IMR-90 (cell line): ENCODE measurements around the gene CD79A. TPM values are rescaled to one million over a fixed set of nuclear protein-coding genes. Genes with fewer than 3 reads are reported as not detected.

ENCODE experiments used
- ATAC-seq: fragments of 200-7000 bp; cut with Tn5 transposase; 2 replicates; pipeline ENCODE4 v1.9.1; 2020; ENCODE audit warnings: low read depth, mild to moderate bottlenecking, moderate library complexity
- BruUV-seq: library from RNA; stranded (reverse); fragments of 400-500 nt; replicated peaks from 2 replicates; lab custom pipeline; 2021; lab: Mats Ljungman, UMichigan
- CTCF ChIA-PET: fragments of 300-600 bp; formaldehyde crosslinking; extraction: SDS; loops from one replicate; lab custom pipeline; 2021; ENCODE audit warnings: antibody characterized with exemption; lab: Yijun Ruan, JAX
- POLR2A ChIA-PET: fragments of 300-600 bp; sonication (Branson Sonifier 250); formaldehyde crosslinking; loops from one replicate; lab custom pipeline; 2022; ENCODE audit warnings: antibody characterized with exemption; ENCODE audit not compliant: unreplicated experiment; lab: Charles Lee
- DNase-seq: peaks from one replicate; pipeline ENCODE4 v3.0.0; 2013
- H2AFZ ChIP-seq: replicated peaks from 2 replicates; pipeline ENCODE3; 2013; ENCODE audit warnings: low read length, mild to moderate bottlenecking; ENCODE audit not compliant: poor library complexity
- H2AK5ac ChIP-seq: 2 replicates; pipeline ENCODE4 v1.6.1; 2013; ENCODE audit warnings: low read depth, low read length, inconsistent platforms
- H2AK9ac ChIP-seq: replicated peaks from 2 replicates; pipeline ENCODE3; 2013; ENCODE audit warnings: mild to moderate bottlenecking, low read depth, low read length, moderate library complexity; ENCODE audit not compliant: poor library complexity
- H2BK120ac ChIP-seq: 2 replicates; pipeline ENCODE4 v1.6.1; 2013; ENCODE audit warnings: low read depth, low read length, inconsistent platforms
- H2BK15ac ChIP-seq: 3 replicates; pipeline ENCODE4 v1.6.1; 2013; ENCODE audit warnings: low read depth, low read length, inconsistent platforms
- H2BK20ac ChIP-seq: 2 replicates; pipeline ENCODE4 v1.6.1; 2013; ENCODE audit warnings: low read depth, mild to moderate bottlenecking, inconsistent platforms, low read length, moderate library complexity
- H2BK5ac ChIP-seq: 2 replicates; pipeline ENCODE4 v1.6.1; 2013; ENCODE audit warnings: mild to moderate bottlenecking, low read depth, low read length, inconsistent platforms; ENCODE audit not compliant: poor library complexity, severe bottlenecking
- H3K14ac ChIP-seq: replicated peaks from 2 replicates; pipeline ENCODE4 v1.6.1; 2013; ENCODE audit warnings: low read depth, low read length, inconsistent platforms
- H3K18ac ChIP-seq: 2 replicates; pipeline ENCODE4 v1.6.1; 2013; ENCODE audit warnings: low read depth, low read length, control low read depth
- H3K23ac ChIP-seq: 2 replicates; pipeline ENCODE4 v1.6.1; 2013; ENCODE audit warnings: low read depth, low read length, inconsistent platforms
- H3K27ac ChIP-seq: 2 replicates; pipeline ENCODE4 v1.5.1; 2013; ENCODE audit warnings: mild to moderate bottlenecking, control low read depth, low read length; ENCODE audit not compliant: insufficient read depth
- H3K27me3 ChIP-seq: 2 replicates; pipeline ENCODE4 v1.6.1; 2013; ENCODE audit warnings: low read length; ENCODE audit not compliant: control insufficient read depth, insufficient read depth
- H3K36me3 ChIP-seq: 2 replicates; pipeline ENCODE4 v1.6.1; 2013; ENCODE audit warnings: low read length, mixed read lengths; ENCODE audit not compliant: control insufficient read depth, insufficient read depth
- H3K4ac ChIP-seq: 2 replicates; pipeline ENCODE4 v1.6.1; 2013; ENCODE audit warnings: low read depth, low read length, inconsistent platforms
- H3K4me1 ChIP-seq: 2 replicates; pipeline ENCODE4 v1.6.1; 2013; ENCODE audit warnings: low read length, mixed read lengths; ENCODE audit not compliant: control insufficient read depth, insufficient read depth
- H3K4me2 ChIP-seq: 2 replicates; pipeline ENCODE4 v1.6.1; 2013; ENCODE audit warnings: low read depth, mild to moderate bottlenecking, control low read depth, low read length, moderate library complexity
- H3K4me3 ChIP-seq: 2 replicates; pipeline ENCODE4 v1.5.1; 2013; ENCODE audit warnings: low read depth, mild to moderate bottlenecking, control low read depth, low read length, moderate library complexity; ENCODE audit not compliant: insufficient read depth
- H3K56ac ChIP-seq: 2 replicates; pipeline ENCODE4 v1.6.1; 2013; ENCODE audit warnings: low read length, inconsistent platforms; ENCODE audit not compliant: insufficient read depth; ENCODE audit errors: extremely low read depth
- H3K79me1 ChIP-seq, 2 experiments: 2 replicates each; pipeline ENCODE4 v1.6.1; 2013; ENCODE audit warnings: low read length in 2 of 2, inconsistent platforms in 1 of 2, low read depth in 1 of 2
- H3K9ac ChIP-seq: 2 replicates; pipeline ENCODE4 v1.6.1; 2013; ENCODE audit warnings: low read depth, low read length, control low read depth
- H3K9me1 ChIP-seq: 2 replicates; pipeline ENCODE4 v1.6.1; 2013; ENCODE audit warnings: low read length, inconsistent platforms; ENCODE audit not compliant: insufficient read depth
- H3K9me3 ChIP-seq: 2 replicates; pipeline ENCODE4 v1.6.1; 2013; ENCODE audit warnings: low read length; ENCODE audit not compliant: control insufficient read depth, insufficient read depth
- H4K20me1 ChIP-seq: 2 replicates; pipeline ENCODE4 v1.6.1; 2013; ENCODE audit warnings: low read length, inconsistent platforms; ENCODE audit not compliant: insufficient read depth
- H4K5ac ChIP-seq: 2 replicates; pipeline ENCODE4 v1.6.1; 2013; ENCODE audit warnings: mild to moderate bottlenecking, low read depth, low read length, control low read depth
- H4K8ac ChIP-seq, 2 experiments: 2 replicates each; pipeline ENCODE4 v1.6.1; 2013; ENCODE audit warnings: low read depth in 2 of 2, low read length in 2 of 2, control low read depth in 1 of 2, inconsistent platforms in 1 of 2
- H4K91ac ChIP-seq: 2 replicates; pipeline ENCODE4 v1.6.1; 2013; ENCODE audit warnings: low read depth, low read length, inconsistent platforms; ENCODE audit not compliant: insufficient read depth
- BHLHE40 ChIP-seq: fragments of 150-350 bp; IDR thresholded peaks from 2 replicates; pipeline ENCODE4 v1.6.1; 2016; ENCODE audit warnings: mild to moderate bottlenecking, low read depth, low read length
- CEBPB ChIP-seq: IDR thresholded peaks from 2 replicates; pipeline ENCODE4 v1.6.1; 2012; ENCODE audit warnings: low read depth, low read length, improper control_type of control experiment
- CHD1 ChIP-seq: IDR thresholded peaks from 2 replicates; pipeline ENCODE4 v1.6.1; 2012; ENCODE audit warnings: low read depth, low read length, improper control_type of control experiment
- FOS ChIP-seq: fragments of 150-350 bp; IDR thresholded peaks from 2 replicates; pipeline ENCODE4 v1.6.1; 2016; ENCODE audit warnings: low read depth, low read length
- MAZ ChIP-seq: IDR thresholded peaks from 2 replicates; pipeline ENCODE4 v1.6.1; 2012; ENCODE audit warnings: low read depth, mild to moderate bottlenecking, low read length, improper control_type of control experiment, moderate library complexity, borderline replicate concordance
- MXI1 ChIP-seq: IDR thresholded peaks from 2 replicates; pipeline ENCODE4 v1.6.1; 2012; ENCODE audit warnings: low read depth, mild to moderate bottlenecking, low read length, moderate library complexity, borderline replicate concordance
- NFE2L2 ChIP-seq: fragments of 150-350 bp; IDR thresholded peaks from 2 replicates; pipeline ENCODE4 v1.6.1; 2016; ENCODE audit warnings: low read depth, mild to moderate bottlenecking, low read length
- POLR2A ChIP-seq: IDR thresholded peaks from 2 replicates; pipeline ENCODE4 v1.6.1; 2012; ENCODE audit warnings: mild to moderate bottlenecking, low read depth, low read length
- RAD21 ChIP-seq: IDR thresholded peaks from 2 replicates; pipeline ENCODE4 v1.6.1; 2012; ENCODE audit warnings: low read length, improper control_type of control experiment
- RCOR1 ChIP-seq: IDR thresholded peaks from 2 replicates; pipeline ENCODE4 v1.6.1; 2012; ENCODE audit warnings: mild to moderate bottlenecking, low read length, improper control_type of control experiment; ENCODE audit not compliant: insufficient replicate concordance
- RFX5 ChIP-seq: IDR thresholded peaks from 2 replicates; pipeline ENCODE4 v1.8.0; 2012; ENCODE audit warnings: low read depth, mild to moderate bottlenecking, low read length, moderate library complexity
- SMC3 ChIP-seq: fragments of 150-350 bp; IDR thresholded peaks from 2 replicates; pipeline ENCODE4 v1.6.1; 2016; ENCODE audit warnings: low read depth, mild to moderate bottlenecking, antibody characterized with exemption, low read length, moderate library complexity
- WGBS, 2 experiments: methylation state at CpG; one replicate each; pipeline versions ENCODE4 v1.1.5 to v1.1.7; 2013; ENCODE audit warnings: missing lambda C conversion rate in 2 of 2; ENCODE audit not compliant: insufficient read length in 1 of 2; ENCODE audit errors: extremely low coverage in 2 of 2; 5-methylcytosine and 5-hydroxymethylcytosine counted together
- dilution Hi-C: fragments of 300-500 bp; cut with HindIII; formaldehyde crosslinking; loops from one replicate; pipeline ENCODE4 v1.14.3; 2018; ENCODE audit warnings: low sequenced_read_pairs; ENCODE audit not compliant: unreplicated experiment
- in situ Hi-C: fragments of 300-500 bp; cut with MboI; formaldehyde crosslinking; loops from 3 replicates; pipeline ENCODE4 v1.14.3; 2019; ENCODE audit warnings: low sequenced_read_pairs, inconsistent platforms, mixed read lengths
- intact Hi-C: fragments of 100-400 bp; cut with micrococcal nuclease; formaldehyde crosslinking; loops from 2 replicates; pipeline ENCODE4 v1.10.0; 2022
- polyA plus RNA-seq, 3 experiments: library from polyadenylated mRNA; depleted of rRNA; stranded (reverse); fragments of >200 nt; gene quantifications; 2 replicates each; pipeline ENCODE4 v1.2.3, GENCODE V29; 2012; ENCODE audit warnings: low replicate concordance in 1 of 3
- total RNA-seq: library from RNA; depleted of rRNA; stranded (reverse); fragments of >200 nt; gene quantifications from 2 replicates; pipeline ENCODE4 v1.2.3, GENCODE V29; 2012
- TF ChIP-seq, protein P1 (sequence below): conservative IDR thresholded peaks from 2 replicates; pipeline ENCODE4 v1.5.1; 2012; ENCODE audit warnings: mild to moderate bottlenecking, low read depth, low read length, improper control_type of control experiment
- TF ChIP-seq, protein P2 (sequence below): fragments of 150-350 bp; IDR thresholded peaks from 2 replicates; pipeline ENCODE4 v1.6.1; 2017; ENCODE audit warnings: mild to moderate bottlenecking, antibody characterized with exemption, low read length, low read depth
- TF ChIP-seq, protein P3 (sequence below): fragments of 150-350 bp; IDR thresholded peaks from 2 replicates; pipeline ENCODE4 v1.6.1; 2016; ENCODE audit warnings: low read depth, mild to moderate bottlenecking, low read length, moderate library complexity, borderline replicate concordance

Gene CD79A
- total and polyA plus RNA-seq, 2 of the 4 experiments (the other 2 are of a cell fraction), result 0.19 TPM; not detected in 1

DNA sequence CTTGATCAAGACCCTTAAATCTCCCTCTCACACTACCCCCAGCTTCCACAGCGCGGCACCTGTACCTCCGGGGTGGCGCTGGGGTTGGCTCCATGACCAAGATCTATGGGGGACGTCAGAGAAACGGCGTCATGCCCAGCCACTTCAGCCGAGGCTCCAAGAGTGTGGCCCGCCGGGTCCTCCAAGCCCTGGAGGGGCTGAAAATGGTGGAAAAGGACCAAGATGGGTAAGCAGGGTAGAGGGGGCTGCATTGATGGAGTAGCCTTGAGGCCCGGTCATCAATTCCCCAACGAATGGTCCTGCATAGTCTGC, 8.1 kb upstream of the CD79A start:
- Histone ChIP-seq H3K27me3 (no peaks in the 10 kb centered on the region), H4K5ac (no peak overlapping the region), H3K23ac (no peak overlapping the region), H3K36me3 (peaks cover 68% of the 10 kb centered on the region), H2AK9ac (no peak overlapping the region), H2AK5ac (no peak overlapping the region), H2BK15ac (no peak overlapping the region), H4K8ac (no peak overlapping the region), H3K56ac (no peak overlapping the region), H3K9me1 (peaks cover 10% of the 10 kb centered on the region; the same call in 1 of the 2 replicates), H4K20me1 (peaks cover 95% of the 10 kb centered on the region), H2BK120ac (no peak overlapping the region), H3K79me1 (peaks cover 21 to 53% of the 10 kb centered on the region in 2 experiments), H2AFZ (no peak overlapping the region), H2BK5ac (no peak overlapping the region), H3K27ac (no peak overlapping the region), H3K9me3 (no peaks in the 10 kb centered on the region), H3K4me1 (peaks cover 3% of the 10 kb centered on the region; the same call in 1 of the 2 replicates), H3K4ac (no peak overlapping the region), H3K18ac (no peak overlapping the region), H3K4me2 (no peak overlapping the region), H2BK20ac (no peak overlapping the region), H3K4me3 (no peak overlapping the region), H4K91ac (no peak overlapping the region), H3K9ac (no peak overlapping the region), H3K14ac (no peak overlapping the region)
- TF ChIP-seq CHD1 (no peak), RCOR1 (no peak), CEBPB (no peak), NFE2L2 (no peak), BHLHE40 (no peak), MXI1 (no peak), FOS (no peak), MAZ (no peak), SMC3 (no peak), RAD21 (no peak), POLR2A (no peak), RFX5 (no peak)
- TF ChIP-seq, protein P1, sequence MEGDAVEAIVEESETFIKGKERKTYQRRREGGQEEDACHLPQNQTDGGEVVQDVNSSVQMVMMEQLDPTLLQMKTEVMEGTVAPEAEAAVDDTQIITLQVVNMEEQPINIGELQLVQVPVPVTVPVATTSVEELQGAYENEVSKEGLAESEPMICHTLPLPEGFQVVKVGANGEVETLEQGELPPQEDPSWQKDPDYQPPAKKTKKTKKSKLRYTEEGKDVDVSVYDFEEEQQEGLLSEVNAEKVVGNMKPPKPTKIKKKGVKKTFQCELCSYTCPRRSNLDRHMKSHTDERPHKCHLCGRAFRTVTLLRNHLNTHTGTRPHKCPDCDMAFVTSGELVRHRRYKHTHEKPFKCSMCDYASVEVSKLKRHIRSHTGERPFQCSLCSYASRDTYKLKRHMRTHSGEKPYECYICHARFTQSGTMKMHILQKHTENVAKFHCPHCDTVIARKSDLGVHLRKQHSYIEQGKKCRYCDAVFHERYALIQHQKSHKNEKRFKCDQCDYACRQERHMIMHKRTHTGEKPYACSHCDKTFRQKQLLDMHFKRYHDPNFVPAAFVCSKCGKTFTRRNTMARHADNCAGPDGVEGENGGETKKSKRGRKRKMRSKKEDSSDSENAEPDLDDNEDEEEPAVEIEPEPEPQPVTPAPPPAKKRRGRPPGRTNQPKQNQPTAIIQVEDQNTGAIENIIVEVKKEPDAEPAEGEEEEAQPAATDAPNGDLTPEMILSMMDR, result no peak
- TF ChIP-seq, protein P2, sequence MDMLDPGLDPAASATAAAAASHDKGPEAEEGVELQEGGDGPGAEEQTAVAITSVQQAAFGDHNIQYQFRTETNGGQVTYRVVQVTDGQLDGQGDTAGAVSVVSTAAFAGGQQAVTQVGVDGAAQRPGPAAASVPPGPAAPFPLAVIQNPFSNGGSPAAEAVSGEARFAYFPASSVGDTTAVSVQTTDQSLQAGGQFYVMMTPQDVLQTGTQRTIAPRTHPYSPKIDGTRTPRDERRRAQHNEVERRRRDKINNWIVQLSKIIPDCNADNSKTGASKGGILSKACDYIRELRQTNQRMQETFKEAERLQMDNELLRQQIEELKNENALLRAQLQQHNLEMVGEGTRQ, result no peak
- TF ChIP-seq, protein P3, sequence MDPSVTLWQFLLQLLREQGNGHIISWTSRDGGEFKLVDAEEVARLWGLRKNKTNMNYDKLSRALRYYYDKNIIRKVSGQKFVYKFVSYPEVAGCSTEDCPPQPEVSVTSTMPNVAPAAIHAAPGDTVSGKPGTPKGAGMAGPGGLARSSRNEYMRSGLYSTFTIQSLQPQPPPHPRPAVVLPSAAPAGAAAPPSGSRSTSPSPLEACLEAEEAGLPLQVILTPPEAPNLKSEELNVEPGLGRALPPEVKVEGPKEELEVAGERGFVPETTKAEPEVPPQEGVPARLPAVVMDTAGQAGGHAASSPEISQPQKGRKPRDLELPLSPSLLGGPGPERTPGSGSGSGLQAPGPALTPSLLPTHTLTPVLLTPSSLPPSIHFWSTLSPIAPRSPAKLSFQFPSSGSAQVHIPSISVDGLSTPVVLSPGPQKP, result no peak
- intact Hi-C loops, result no loop called here
- ChIA-PET POLR2A (no interaction called here), CTCF (no interaction called here)
- WGBS, 2 experiments, result 93% methylated on average over 7 of the region's 12 CpGs; no CpG with 5 or more reads in 1 of the 2 experiments
- BruUV-seq, result no TSS peak
- in situ Hi-C loops, result no loop called here
- DNase-seq, result no peak
- ATAC-seq, result no peak
- dilution Hi-C loops, result no loop called here
